DMS114 treated with DMSO at 0.1 percent for 48 hours (cell line): ENCODE measurements around the gene CPA1.

Experiments
- DNase-seq: peaks from one replicate; lab custom pipeline; 2025; ENCODE audit not compliant: unreplicated experiment; lab: John Stamatoyannopoulos, UW

Gene CPA1

GRCh38 chr7:130379921-130380860, at the start of gene CPA1:
CPA1 (plus strand) TSS chr7:130380494; CDS start chr7:130380521, 27 bp downstream.
- no peak for DNase-seq

GRCh38 chr7:130332259-130333053, 47.8 kb upstream of the CPA1 start:
- DNase-seq = no peak

- DNase-seq = no peak
These were observed 46.5 kb upstream of the CPA1 start for GRCh38 chr7:130333832-130334231.

- DNase-seq = no peak
These were observed 46.0 kb upstream of the CPA1 start for GRCh38 chr7:130334274-130334673.

GRCh38 chr7:130337410-130337971, 42.8 kb upstream of the CPA1 start:
- no peak for DNase-seq

GRCh38 chr7:130338233-130338632, 42.1 kb upstream of the CPA1 start:
- no peak for DNase-seq

- DNase-seq = no peak
These were observed 38.4 kb upstream of the CPA1 start for GRCh38 chr7:130341882-130342281.

GRCh38 chr7:130342701-130343380, 37.5 kb upstream of the CPA1 start:
- DNase-seq = no peak

- no peak for DNase-seq
These were observed 35.9 kb upstream of the CPA1 start, which contains the start of gene CPA5 for GRCh38 chr7:130344271-130344866. CPA5 (plus strand) TSS chr7:130344816; CDS start chr7:130346486, 1,670 bp downstream.

- DNase-seq = no peak
These were observed 35.2 kb upstream of the CPA1 start for GRCh38 chr7:130345136-130345535.

GRCh38 chr7:130345725-130346124, 34.6 kb upstream of the CPA1 start:
- no peak for DNase-seq

GRCh38 chr7:130346177-130346905, 34.0 kb upstream of the CPA1 start:
- no peak for DNase-seq

GRCh38 chr7:130346941-130347340, 33.4 kb upstream of the CPA1 start:
- no peak for DNase-seq

GRCh38 chr7:130349911-130350782, 30.1 kb upstream of the CPA1 start:
- DNase-seq = no peak

- no peak for DNase-seq
These were observed 29.1 kb upstream of the CPA1 start for GRCh38 chr7:130350945-130351790.

- no peak for DNase-seq
These were observed 28.6 kb upstream of the CPA1 start for GRCh38 chr7:130351791-130352090.

- no peak for DNase-seq
These were observed 27.9 kb upstream of the CPA1 start for GRCh38 chr7:130352194-130353074.
